ENCODE data around the gene AZGP1.
"Not testable (repeated sequence)": the region's sequence is repeated elsewhere in the genome, so short reads cannot be mapped to it uniquely, and the experiment has no call there.

The AZGP1 gene

DNA sequence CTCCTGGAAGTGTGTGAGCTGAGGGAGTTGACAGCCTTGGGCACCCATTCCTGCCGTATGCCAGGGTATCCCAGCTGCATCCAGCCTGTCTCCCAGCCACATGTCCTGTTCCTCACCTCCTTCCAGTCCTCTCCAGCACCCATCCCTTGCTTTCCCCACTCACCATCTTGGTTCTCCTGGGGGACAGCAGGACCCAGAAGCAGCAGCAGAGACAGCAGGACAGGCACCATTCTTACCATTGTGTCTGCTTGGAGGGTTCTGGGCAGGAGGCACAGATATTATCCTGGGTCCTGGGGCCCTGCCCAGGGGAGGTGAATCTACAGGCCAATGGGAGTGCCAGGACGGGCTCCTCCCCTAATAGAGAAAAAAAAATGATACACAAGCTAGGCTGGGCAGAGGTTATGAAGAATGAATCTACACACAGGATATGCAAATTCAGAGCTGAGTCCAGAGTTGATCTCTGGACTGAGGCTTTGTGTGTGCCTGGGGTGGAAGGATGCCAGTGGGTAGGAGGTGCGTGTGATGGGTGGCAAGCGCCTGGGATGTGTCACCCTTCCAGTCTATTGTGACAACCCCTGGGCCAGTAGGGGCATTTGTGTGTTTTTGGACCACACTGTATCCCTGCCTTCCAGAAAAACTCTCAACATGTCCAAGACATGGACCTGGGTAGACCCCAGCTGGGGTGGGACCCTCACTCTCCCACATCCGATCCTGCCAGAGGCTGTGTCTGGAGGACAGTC is at the start of gene AZGP1:
TSS of gene AZGP1 (minus strand) at position 250 of the 740 bp plus-strand sequence. CDS start at position 239, 11 bp downstream.
- no peak for DNase-seq (ENCODE audit: low read depth in 2 of 2)

DNA sequence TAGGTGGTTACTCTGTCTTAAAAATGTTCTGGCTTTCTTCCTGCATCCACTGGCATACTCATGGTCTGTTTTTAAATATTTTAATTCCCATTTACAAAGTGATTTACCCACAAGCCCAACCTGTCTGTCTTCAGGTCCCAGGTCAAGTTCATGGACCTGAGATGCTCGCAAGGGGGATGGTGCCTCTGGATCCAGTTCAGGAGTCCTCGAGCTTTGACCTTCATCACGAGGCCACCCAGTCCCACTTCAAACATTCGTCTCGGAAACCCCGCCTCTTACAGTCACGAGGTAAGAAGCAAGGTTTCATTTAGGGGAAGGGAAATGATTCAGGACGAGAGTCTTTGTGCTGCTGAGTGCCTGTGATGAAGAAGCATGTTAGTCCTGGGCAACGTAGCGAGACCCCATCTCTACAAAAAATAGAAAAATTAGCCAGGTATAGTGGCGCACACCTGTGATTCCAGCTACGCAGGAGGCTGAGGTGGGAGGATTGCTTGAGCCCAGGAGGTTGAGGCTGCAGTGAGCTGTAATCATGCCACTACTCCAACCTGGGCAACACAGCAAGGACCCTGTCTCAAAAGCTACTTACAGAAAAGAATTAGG is 48.3 kb upstream of the AZGP1 start:
- DNase-seq (ENCODE audit: low read depth in 2 of 2): no peak

DNA sequence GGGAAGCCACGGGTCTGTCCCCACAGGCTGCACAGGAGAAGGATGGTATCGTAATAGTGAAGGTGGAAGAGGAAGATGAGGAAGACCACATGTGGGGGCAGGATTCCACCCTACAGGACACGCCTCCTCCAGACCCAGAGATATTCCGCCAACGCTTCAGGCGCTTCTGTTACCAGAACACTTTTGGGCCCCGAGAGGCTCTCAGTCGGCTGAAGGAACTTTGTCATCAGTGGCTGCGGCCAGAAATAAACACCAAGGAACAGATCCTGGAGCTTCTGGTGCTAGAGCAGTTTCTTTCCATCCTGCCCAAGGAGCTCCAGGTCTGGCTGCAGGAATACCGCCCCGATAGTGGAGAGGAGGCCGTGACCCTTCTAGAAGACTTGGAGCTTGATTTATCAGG is 47.7 kb upstream of the AZGP1 start:
- no peak for DNase-seq (ENCODE audit: low read depth in 2 of 2)

DNA sequence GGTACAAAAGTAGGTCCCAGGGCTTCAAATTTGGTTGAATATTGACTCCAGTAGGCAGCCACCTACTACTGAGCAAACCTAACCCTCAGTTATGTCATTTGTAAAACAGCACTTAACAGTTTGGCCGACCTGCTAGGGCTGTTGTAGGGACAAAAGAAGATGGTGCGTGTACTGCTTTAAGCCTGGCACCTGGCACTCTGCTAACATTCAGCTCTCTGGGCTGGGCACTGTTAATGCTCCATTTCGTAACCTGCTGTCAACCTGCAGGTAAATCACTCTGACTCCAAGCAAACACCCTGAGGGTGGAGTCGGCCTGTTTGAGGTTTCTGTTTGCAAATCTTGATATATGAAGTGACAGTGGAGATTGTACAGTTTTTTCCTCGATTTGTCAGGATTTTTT is 46.8 kb upstream of the AZGP1 start:
- no peak for DNase-seq (ENCODE audit: low read depth in 2 of 2)

DNA sequence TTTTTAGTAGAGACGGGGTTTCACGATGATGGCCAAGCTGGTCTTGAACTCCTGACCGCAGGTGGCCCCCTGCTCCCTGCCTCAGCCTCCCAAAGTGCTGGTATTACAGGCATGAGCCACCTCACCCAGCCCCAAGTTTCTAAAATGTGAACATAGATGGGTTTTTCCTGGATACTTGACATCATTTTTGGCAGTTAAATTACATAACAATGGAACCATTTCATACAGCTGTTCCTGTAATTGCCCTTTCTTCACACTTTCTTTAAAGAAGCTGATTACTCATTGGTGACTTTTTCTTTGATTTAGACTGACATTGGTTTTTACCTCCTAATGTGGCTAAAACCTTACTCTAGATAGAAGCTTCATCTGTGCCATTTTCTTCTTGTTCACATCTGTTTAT is 45.5 kb upstream of the AZGP1 start:
- DNase-seq (ENCODE audit: low read depth in 2 of 2): no peak

DNA sequence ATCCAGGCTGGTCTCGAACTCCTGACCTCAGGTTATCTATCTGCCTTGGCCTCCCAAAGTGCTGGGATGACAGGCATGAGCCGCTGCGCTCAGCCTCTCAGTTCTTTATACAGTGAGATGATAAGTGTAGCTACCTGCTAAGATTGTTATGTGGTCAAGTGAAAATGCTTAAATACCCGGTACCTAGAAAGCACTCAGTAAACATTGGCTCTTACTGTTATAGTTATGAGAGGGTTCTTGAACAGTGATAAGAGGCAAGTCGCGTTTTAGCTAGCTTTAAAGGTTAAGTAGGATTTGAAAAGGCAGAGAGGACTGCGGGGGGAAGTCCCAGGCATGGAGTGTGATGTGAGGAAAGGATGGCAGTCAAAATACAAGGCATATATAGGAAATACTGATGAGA is 44.1 kb upstream of the AZGP1 start:
- no peak for DNase-seq (ENCODE audit: low read depth in 2 of 2)

DNA sequence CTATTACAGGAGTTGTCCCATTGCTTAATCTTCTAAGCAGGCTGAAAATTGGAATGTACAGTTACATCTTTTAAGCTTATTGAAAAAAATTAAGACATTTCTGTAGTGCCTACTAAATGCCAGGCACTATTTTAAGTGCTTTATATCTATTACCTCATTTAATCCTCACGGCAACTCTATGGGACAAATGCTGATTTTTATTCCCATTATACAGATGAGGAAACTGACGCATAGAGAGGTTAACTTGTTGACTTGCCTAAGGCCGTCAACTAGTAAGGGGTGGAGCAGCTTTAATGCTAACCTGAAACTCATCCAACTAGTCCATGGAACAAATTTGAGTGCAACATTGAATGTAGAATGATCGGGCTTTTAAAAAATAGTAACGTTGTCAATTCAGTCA is 42.0 kb upstream of the AZGP1 start:
- no peak for DNase-seq (ENCODE audit: low read depth in 2 of 2)

DNA sequence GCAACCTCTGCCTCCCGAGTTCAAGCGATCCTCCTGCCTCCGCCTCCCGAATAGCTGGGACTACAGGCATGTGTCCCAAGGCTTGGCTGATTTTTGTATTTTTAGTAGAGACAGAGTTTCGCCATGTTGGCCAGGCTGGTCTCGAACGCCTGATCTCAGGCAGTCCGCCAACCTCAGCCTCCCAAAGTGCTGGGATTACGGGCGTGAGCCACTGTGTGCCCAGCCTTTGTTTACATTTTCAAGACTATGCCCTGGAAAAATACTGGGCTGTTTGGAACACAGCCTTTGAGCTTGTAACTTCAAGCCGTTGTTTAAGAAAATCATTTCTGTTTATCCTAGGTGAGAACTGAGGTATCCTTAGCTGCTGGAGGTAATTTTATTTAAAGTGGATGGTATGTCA is 41.5 kb upstream of the AZGP1 start:
- no peak for DNase-seq (ENCODE audit: low read depth in 2 of 2)

DNA sequence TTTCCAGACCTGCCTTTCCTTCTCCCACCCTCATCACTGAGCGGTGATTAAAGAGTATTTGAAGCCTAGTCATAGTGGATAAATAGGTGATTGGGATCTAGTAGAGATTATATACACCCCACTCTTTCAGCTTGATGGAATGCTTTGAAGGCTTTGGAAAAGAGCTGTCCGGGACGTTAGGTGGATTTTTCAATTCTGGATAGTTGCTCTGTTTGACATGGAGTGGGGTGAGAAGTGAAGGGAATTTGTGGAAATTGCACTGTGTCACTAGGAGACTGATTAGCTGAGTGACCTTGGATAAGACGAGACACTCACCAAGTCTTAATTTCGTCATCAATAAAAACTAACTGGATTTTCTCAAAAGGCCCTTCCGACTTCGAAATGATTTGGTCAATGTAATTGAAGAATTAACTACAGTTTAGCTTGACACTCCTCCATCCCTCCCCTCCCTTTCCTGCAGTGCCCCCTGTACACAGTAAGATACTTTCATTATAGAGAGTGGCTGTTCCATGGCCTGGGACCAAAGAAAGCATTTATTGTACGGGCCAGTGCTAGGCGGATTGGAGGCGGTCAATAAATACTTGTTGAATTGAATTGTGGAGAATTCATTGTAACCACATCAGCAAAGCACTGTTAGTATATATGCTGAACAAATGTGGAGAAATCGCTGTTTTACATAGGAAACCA is 40.5 kb upstream of the AZGP1 start:
- DNase-seq (ENCODE audit: low read depth in 2 of 2): no peak

DNA sequence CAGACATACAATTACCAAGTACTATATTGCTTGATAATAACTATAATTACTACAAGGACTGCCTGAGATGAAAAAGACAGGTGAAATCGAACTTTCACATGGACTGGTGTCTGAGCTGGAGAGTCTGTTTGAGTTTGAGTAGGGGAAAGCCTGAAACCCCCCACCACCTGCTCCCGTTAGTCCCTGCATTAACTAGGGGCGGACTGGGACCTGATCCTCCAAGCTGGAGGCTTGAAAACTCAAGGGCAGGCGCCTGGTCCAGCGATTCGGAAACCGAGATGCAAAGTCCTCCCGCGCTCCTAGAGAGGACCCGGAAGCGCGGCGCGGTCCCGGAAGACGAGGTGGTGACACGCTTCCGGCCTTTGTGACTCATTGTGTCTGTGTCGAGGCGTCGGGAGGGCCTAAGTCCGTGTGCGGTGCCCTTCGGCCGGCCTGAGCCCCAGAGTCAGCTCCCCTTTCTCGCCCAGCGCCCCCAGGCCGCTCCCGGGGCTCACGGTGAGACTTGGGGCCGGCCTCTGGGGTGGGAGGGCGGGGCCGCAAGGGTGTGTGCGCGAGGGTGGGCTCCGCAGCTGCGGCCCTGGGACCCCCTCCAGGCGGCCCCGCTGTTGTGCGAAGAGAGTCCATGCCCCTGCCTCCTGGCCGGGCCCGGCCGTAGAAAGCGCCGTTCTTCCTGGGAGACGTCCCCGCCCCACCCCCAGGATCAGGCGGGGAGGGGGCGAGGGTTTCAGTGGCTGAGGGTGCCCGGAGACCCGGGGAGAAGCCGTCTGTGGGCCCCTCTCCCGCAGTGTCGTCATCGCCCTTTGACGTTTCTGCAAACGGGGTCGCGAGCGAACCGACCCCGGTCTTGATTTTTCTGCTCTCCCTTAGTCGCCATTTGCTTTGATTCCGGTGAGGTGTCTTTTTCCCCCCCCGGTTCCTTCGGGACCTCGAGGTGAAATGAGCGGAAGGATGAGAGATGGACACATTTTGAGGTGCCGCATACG is 39.7 kb upstream of the AZGP1 start, which contains the start of gene ZKSCAN1:
TSS of gene ZKSCAN1 (plus strand) at position 365 of the 983 bp plus-strand sequence. CDS start 7,911 bp downstream, outside the sequence.
- peak; percentile 73 to 79 for DNase-seq (ENCODE audit: low read depth in 2 of 2)

DNA sequence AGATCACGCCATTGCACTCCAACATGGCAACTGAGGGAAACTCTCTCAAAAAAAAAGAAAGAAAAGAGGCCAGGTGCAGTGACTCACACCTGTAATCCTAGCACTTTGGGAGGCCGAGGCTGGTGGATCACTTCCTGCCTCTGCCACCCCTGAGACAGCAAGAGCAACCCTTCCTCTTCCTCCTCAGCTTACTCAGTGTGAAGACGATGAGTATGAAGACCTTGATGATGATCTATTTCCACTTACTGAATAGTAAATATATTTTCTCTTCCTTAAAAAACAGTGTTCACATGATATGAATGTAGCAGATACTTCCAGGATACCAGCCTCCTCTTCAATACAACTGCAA is 37.5 kb upstream of the AZGP1 start:
- DNase-seq (ENCODE audit: low read depth in 2 of 2): peak; percentile 38 to 42

DNA sequence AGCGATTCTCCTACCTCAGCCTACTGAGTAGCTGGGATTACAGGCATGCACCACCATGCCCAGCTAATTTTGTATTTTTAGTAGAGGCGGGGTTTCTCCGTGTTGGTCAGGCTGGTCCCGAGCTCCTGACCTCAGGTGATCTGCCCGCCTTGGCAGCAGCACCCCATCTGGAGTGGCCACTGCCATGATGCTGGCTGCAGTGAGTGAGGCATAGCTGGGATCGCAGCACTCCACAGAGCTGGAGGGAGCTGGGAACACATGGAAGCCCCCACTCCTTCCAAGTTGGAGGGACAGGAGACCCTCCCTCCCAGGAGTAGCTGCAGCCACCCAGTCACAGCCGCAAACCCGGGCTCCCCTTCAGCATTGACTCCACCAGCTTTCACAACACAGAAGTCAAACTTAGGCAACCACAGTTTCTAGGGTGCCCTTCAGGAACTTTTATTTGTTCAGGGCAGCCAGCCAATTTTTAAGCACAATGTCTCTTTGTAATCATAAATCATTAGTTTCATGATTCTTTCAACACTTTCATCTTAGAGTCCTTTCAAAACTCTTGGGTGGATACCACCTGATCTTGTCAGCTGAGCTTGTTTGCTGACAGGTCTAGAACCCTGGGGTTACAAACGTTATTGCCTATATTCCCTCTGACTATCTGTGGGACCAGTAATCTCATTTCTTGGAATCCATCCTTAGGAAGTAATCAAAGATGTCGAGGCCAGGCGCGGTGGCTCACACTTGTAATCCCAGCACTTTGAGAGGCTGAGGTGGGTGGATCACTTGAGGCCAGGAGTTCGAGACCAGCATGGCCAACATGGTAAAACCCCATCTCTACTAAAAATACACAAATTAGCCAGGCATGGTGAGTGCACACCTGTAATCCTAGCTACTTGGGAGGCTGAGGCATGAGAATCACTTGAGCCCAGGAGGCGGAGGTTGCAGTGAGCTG is 36.8 kb upstream of the AZGP1 start:
- DNase-seq (ENCODE audit: low read depth in 2 of 2): not testable (repeated sequence)

DNA sequence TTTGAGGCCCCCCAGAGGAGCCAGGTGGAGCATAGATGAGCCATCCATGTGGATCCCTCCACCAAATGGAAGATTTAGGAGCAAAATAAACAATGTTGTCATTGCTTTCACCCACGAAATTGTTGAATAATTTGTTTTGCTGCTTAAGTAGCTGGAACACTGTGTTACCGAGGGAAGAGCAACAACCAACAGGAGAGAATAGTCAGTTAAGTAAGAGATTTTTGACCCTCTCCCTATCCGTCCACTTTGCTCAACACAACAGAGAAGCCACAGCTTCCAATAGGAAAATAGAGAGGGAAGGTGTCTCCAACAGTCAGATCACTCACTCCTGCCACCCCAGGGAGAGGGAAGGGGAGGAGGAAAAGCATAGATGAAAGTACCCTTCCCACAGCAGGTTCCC is 35.7 kb upstream of the AZGP1 start:
- no peak for DNase-seq (ENCODE audit: low read depth in 2 of 2)

DNA sequence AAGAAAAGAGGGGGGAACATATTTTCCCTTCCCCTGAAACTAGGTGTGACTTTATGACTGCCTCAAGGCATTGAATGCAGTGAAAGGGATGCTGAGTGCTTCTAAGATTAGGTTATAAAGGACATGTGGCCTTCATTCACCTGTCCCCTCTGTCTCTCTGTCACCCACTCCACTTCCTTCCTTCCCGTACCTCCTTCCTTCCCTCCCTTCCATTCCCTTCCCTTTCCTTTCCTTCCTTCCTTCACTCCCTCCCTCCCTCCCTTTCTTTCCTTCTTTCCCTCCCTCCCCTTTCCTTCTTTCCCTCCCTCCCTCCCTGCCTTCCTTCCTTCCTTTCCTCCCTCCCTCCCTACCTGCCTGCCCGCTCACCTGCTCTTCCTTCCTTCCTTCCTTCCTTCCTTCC is 35.1 kb upstream of the AZGP1 start:
- no peak for DNase-seq (ENCODE audit: low read depth in 2 of 2)

DNA sequence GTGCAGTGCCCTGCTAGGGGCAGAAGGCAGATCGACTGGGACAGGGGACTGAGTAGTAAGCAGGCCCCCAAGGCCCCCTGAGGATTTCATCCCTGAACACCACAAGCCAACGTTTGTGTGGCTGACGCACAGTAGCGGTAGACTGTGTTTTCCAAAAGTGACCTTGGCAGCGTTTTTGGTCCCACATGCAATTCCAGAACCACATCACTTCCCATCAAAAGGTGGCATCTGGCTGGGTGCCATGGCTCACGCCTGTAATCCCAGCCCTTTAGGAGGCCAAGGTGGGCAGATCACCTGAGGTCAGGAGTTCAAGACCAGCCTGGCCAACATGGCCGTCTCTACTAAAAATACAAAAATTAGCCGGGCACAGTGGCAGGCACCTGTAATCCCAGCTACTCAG is 34.1 kb upstream of the AZGP1 start:
- DNase-seq (ENCODE audit: low read depth in 2 of 2): not testable (repeated sequence)

DNA sequence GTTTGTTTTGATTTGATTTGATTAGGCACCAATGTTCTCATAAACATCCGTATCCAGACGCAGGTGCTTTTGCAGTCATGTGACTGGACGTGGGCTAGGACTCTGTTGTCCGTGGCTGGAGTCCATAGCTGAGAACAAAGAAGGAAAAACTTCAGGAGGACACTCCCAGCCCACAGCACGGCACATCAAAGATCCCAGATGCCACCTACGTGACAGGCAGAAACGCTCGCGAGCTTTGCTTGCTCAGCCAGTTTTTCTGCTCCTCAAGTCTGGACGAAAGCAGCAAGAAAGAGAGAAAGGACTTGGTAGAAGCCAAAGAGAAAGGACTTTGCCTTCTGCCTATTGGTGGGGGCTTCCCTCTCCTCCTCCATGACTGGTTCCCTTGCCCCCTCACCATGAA is 32.7 kb upstream of the AZGP1 start:
- DNase-seq (ENCODE audit: low read depth in 2 of 2): no peak

DNA sequence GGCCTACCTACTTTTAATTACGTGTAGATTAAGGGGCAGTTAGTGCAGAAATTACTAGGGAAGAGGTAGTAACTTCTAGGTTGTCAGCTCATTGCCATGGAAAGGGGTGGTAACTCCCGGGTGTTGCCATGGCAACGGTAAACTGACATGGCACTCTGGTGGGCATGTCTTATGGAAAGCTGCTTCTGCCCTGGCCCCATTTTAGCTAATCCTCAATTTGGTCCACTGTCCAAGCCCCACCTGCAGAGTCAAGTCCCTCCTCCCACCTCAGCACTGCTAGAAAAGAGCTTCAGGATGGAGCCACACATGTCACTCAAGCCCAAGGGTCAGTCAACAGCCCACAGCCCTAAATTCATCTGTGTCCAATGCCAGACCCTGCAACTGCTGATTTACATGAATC is 32.1 kb upstream of the AZGP1 start:
- no peak for DNase-seq (ENCODE audit: low read depth in 2 of 2)

DNA sequence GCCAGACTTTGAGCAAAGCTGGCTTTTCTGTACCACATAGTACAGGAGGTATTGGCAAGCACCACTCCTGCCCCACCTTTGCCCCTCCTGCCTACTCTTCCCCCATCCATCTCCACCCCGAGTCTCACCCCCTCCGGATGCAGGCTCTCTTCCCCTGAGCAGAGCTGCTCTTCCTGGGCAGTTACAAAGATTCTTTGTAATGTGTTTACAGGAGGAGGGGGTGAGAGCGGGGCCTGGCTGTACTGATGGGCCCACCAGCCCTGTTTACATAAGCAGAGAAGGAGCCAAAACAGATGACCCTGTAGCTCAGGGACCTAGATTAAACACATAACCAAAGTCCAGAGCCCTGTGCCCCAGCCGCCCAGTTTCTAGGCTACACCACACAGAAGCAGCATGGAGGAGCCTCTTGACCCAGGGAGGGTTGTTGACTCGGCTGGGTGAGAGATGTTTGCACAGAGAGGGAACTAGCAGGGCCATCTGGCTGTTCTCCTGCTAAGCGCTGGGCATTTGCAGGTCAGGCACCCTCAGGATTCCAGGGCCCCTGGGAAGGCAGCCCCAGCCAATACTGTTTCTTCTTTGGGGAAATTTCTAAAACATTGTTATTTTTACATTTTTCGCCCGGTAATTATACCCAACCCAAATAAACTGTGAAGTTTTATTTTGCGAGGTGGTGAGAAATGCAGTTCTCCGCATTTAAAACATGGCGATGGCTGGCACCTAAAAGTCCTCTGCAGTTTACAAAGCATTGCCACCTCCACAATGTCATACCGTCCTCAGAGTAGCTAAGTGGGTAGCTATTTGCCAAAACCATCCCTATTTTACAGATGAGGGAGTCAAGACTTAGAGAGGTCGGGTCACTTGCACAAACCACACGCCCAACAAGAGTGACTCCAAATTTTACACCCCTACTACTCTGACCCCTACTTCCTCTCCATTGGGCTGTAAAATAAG is 28.2 kb upstream of the AZGP1 start:
- DNase-seq (ENCODE audit: low read depth in 2 of 2): no peak

DNA sequence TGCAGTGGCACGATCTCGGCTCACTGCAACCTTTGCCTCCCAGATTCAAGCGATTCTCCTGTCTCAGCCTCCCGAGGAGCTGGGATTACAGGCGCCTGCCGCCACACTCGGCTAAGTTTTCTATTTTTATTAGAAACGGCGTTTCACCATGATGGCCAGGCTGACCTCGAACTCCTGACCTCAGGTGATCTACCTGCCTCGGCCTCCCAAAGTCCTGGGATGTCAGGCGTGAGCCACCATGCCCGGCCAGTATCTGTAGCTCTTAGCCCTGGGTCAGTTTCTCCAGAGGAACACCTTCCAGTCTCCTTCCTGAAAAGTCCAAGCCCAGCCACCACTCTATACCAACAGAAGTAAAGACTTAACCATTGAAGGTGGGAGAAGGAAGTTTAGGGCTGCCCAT is 24.4 kb upstream of the AZGP1 start:
- DNase-seq (ENCODE audit: low read depth in 2 of 2): no peak
